ENCODE results near the gene TRAK2. TPM values are rescaled to one million over a fixed set of nuclear protein-coding genes. Genes with fewer than 3 reads are reported as not detected.
"Not testable (repeated sequence)": the region's sequence is repeated elsewhere in the genome, so short reads cannot be mapped to it uniquely, and the experiment has no call there.

Gene TRAK2
- total and polyA plus RNA-seq, 10 donors = 7.1 to 63.0 (median 37.7) TPM

GRCh38 chr2:201383136-201383535 is 68.1 kb downstream of the TRAK2 start:
- intact Hi-C loops (cut with DNase I; ENCODE audit: low total_unique reads) = no loop called here
- no peak for DNase-seq
- Histone ChIP-seq H3K4me3 (no peak overlapping the region), H3K27me3 (replicated peaks in 1 of 7) (no peaks in the 10 kb centered on the region), H3K9me3 (peaks cover 0 to 8% (median 2%) of the 10 kb centered on the region in 8 donors), H3K4me1 (no peaks in the 10 kb centered on the region), H3K27ac (no peak overlapping the region), H3K36me3 (peaks cover 0 to 100% (median 75%) of the 10 kb centered on the region in 6 donors)
- 86 to 97% (median 90%) methylated on average over 1 of the region's 1 CpG for WGBS, 5 donors
- TF ChIP-seq POLR2A (IDR thresholded peaks at IDR 0.05) (no peak), POLR2AphosphoS5 (IDR thresholded peaks at IDR 0.05) (no peak), CTCF (IDR thresholded peaks at IDR 0.05 in 8 of 11, conservative IDR thresholded peaks at IDR 0.05 in 3 of 11) (no peak)

GRCh38 chr2:201378496-201379397 is 72.5 kb downstream of the TRAK2 start:
- DNase-seq = no peak
- Histone ChIP-seq H3K27me3 (replicated peaks in 1 of 7) (no peaks in the 10 kb centered on the region), H3K4me1 (no peaks in the 10 kb centered on the region), H3K27ac (no peak overlapping the region), H3K36me3 (peaks cover 0 to 83% (median 41%) of the 10 kb centered on the region in 6 donors), H3K9me3 (peaks cover 0 to 12% (median 2%) of the 10 kb centered on the region in 8 donors), H3K4me3 (no peak overlapping the region)
- intact Hi-C loops (cut with DNase I; ENCODE audit: low total_unique reads) = no loop called here
- TF ChIP-seq POLR2A (IDR thresholded peaks at IDR 0.05) (no peak), CTCF (IDR thresholded peaks at IDR 0.05 in 8 of 11, conservative IDR thresholded peaks at IDR 0.05 in 3 of 11) (no peak), POLR2AphosphoS5 (IDR thresholded peaks at IDR 0.05) (no peak)
- WGBS, 5 donors = 90 to 96% (median 95%) methylated on average over 5 of the region's 5 CpGs

- TF ChIP-seq POLR2AphosphoS5 (IDR thresholded peaks at IDR 0.05) (no peak), CTCF (IDR thresholded peaks at IDR 0.05 in 8 of 11, conservative IDR thresholded peaks at IDR 0.05 in 3 of 11) (no peak), POLR2A (IDR thresholded peaks at IDR 0.05) (no peak)
- H3K9me3 ChIP-seq = peaks cover 0 to 12% (median 2%) of the 10 kb centered on the region in 8 donors
- intact Hi-C loops (cut with DNase I; ENCODE audit: low total_unique reads) = no loop called here
- no peak overlapping the region for H3K4me3 ChIP-seq
- 86 to 99% (median 96%) methylated on average over 3 of the region's 3 CpGs for WGBS, 5 donors
- H3K27ac ChIP-seq = no peak overlapping the region
- no peak for DNase-seq
- no peaks in the 10 kb centered on the region for H3K27me3 ChIP-seq (replicated peaks in 1 of 7)
- H3K4me1 ChIP-seq = no peaks in the 10 kb centered on the region
- H3K36me3 ChIP-seq = peaks cover 0 to 67% (median 32%) of the 10 kb centered on the region in 6 donors
Observed at GRCh38 chr2:201377218-201377617, 74.0 kb downstream of the TRAK2 start.

GRCh38 chr2:201369775-201370174 is 81.5 kb downstream of the TRAK2 start:
- Histone ChIP-seq H3K9me3 (peaks cover 0 to 24% (median 20%) of the 10 kb centered on the region in 8 donors), H3K4me1 (no peaks in the 10 kb centered on the region), H3K27ac (no peak overlapping the region), H3K36me3 (peaks cover 0 to 22% (median 4%) of the 10 kb centered on the region in 6 donors), H3K27me3 (replicated peaks in 1 of 7) (no peaks in the 10 kb centered on the region), H3K4me3 (no peak overlapping the region)
- intact Hi-C loops (cut with DNase I; ENCODE audit: low total_unique reads) = no loop called here
- WGBS, 5 donors = 91 to 96% (median 95%) methylated on average over 6 to 11 of the region's 11 CpGs
- TF ChIP-seq POLR2A (IDR thresholded peaks at IDR 0.05) = no peak
- no peak for TF ChIP-seq POLR2AphosphoS5 (IDR thresholded peaks at IDR 0.05)
- no peak for TF ChIP-seq CTCF (IDR thresholded peaks at IDR 0.05 in 8 of 11, conservative IDR thresholded peaks at IDR 0.05 in 3 of 11)
- DNase-seq = no peak

GRCh38 chr2:201369318-201369717 is 81.9 kb downstream of the TRAK2 start:
- H3K4me3 ChIP-seq; intact Hi-C loops (cut with DNase I; ENCODE audit: low total_unique reads); DNase-seq; H3K27me3 ChIP-seq (replicated peaks in 1 of 7); H3K27ac ChIP-seq; H3K4me1 ChIP-seq: not testable (repeated sequence)
- 92 to 96% (median 95%) methylated on average over 7 to 8 of the region's 8 CpGs for WGBS, 5 donors
- H3K36me3 ChIP-seq = peaks cover 0 to 26% (median 4%) of the 10 kb centered on the region in 6 donors
- H3K9me3 ChIP-seq = peaks cover 0 to 26% (median 23%) of the 10 kb centered on the region in 8 donors
